GM12878 (cell line): ENCODE data around the gene ASMTL. TPM values are rescaled to one million over a fixed set of nuclear protein-coding genes. Genes with fewer than 3 reads are reported as not detected.

ENCODE experiments used
- ASH2L ChIP-seq: fragments of 300-600, 200-600 bp; sonication (generic); IDR thresholded peaks from 2 replicates; pipeline ENCODE4 v1.6.1; 2017; ENCODE audit warnings: low read depth, mild to moderate bottlenecking, borderline replicate concordance
- BACH1 ChIP-seq: fragments of 450-650 bp; IDR thresholded peaks from 2 replicates; pipeline ENCODE4 v1.6.1; 2017; ENCODE audit warnings: mild to moderate bottlenecking, borderline replicate concordance
- BCL3 ChIP-seq: IDR thresholded peaks from 2 replicates; pipeline ENCODE4 v1.6.1; 2011; ENCODE audit warnings: borderline replicate concordance, low read depth, mild to moderate bottlenecking, moderate library complexity, low read length; ENCODE audit not compliant: insufficient read depth, poor library complexity, severe bottlenecking
- CEBPB ChIP-seq, 2 experiments: fragments of 150-350 bp in 1 of 2; IDR thresholded peaks; 2 replicates each; pipeline ENCODE4 v1.6.1; 2012 to 2014; ENCODE audit warnings: low read depth in 2 of 2, low read length in 2 of 2, borderline replicate concordance in 1 of 2, inconsistent platforms in 1 of 2
- CTCF ChIP-seq, 3 experiments: IDR thresholded peaks in 2 of 3; conservative IDR thresholded peaks in 1 of 3; 2 replicates each; pipeline ENCODE4 v1.5.1; 2011; ENCODE audit warnings: low read depth in 3 of 3, low read length in 3 of 3, mild to moderate bottlenecking in 3 of 3, control low read depth in 2 of 3, moderate library complexity in 2 of 3, inconsistent platforms in 1 of 3, mixed read lengths in 1 of 3; ENCODE audit not compliant: control insufficient read depth in 2 of 3, insufficient read depth in 1 of 3; ENCODE audit errors: extremely low read depth in 1 of 3
- EED ChIP-seq: sonication (generic); IDR thresholded peaks from 2 replicates; pipeline ENCODE4 v1.6.1; 2016; ENCODE audit warnings: antibody characterized with exemption, low read depth
- ELK1 ChIP-seq: IDR thresholded peaks from 2 replicates; pipeline ENCODE4 v1.6.1; 2012; ENCODE audit warnings: low read depth, low read length, improper control_type of control experiment
- HDGF ChIP-seq: fragments of 450-650 bp; IDR thresholded peaks from 2 replicates; pipeline ENCODE4 v1.6.1; 2016; ENCODE audit warnings: antibody characterized with exemption
- HSF1 ChIP-seq: fragments of 150-350 bp; IDR thresholded peaks from 2 replicates; pipeline ENCODE4 v1.6.1; 2014; ENCODE audit warnings: mild to moderate bottlenecking, low read depth, low read length
- MYB ChIP-seq: fragments of 150-350 bp; IDR thresholded peaks from 2 replicates; pipeline ENCODE4 v1.6.1; 2014; ENCODE audit warnings: mild to moderate bottlenecking, low read depth, low read length, borderline replicate concordance
- NR2F1 ChIP-seq: fragments of 450-650 bp; conservative IDR thresholded peaks from 2 replicates; pipeline ENCODE4 v1.6.1; 2017; ENCODE audit warnings: mild to moderate bottlenecking
- POLR2A ChIP-seq: IDR thresholded peaks from 2 replicates; pipeline ENCODE4 v1.6.1; 2011; ENCODE audit warnings: low read depth, mild to moderate bottlenecking, low read length
- SMC3 ChIP-seq: IDR thresholded peaks from 2 replicates; pipeline ENCODE4 v1.6.1; 2011; ENCODE audit warnings: low read length, improper control_type of control experiment, borderline replicate concordance
- TCF12 ChIP-seq: IDR thresholded peaks from 2 replicates; pipeline ENCODE4 v1.6.1; 2011; ENCODE audit warnings: low read depth, mild to moderate bottlenecking, low read length
- TCF7 ChIP-seq: IDR thresholded peaks from 2 replicates; pipeline ENCODE4 v1.6.1; 2014; ENCODE audit warnings: antibody characterized with exemption, borderline replicate concordance
- ZBTB11 ChIP-seq: fragments of 450-650 bp; formaldehyde crosslinking; IDR thresholded peaks from 2 replicates; pipeline ENCODE4 v1.5.0; 2022; ENCODE audit warnings: mild to moderate bottlenecking, missing genetic modification characterization
- ZNF24 ChIP-seq: fragments of 450-650 bp; IDR thresholded peaks from 2 replicates; pipeline ENCODE4 v1.6.1; 2017; ENCODE audit warnings: antibody characterized with exemption, mild to moderate bottlenecking
- polyA plus RNA-seq, 11 experiments: library from polyadenylated mRNA; depleted of rRNA in 4 of 11; unstranded in 6 of 11; stranded (reverse) in 5 of 11; fragments of >200 nt; fragmentation: Nextera tagmentation in 4 of 11; fragmentation: Illumina TruSeq in 1 of 11; extraction: Ambion mirVana in 4 of 11; extraction: Trizol in 1 of 11; gene quantifications; 1 replicate in 1 of 11; 2 replicates in 10 of 11; pipeline versions ENCODE4 v1.2.1 to v1.2.3, GENCODE V29; 2011 to 2016; ENCODE audit warnings: inconsistent platforms in 2 of 11, missing spikeins in 2 of 11, low read depth in 1 of 11
- total RNA-seq, 4 experiments: library from RNA; depleted of rRNA in 3 of 4; stranded (reverse); fragments of >200 nt in 3 of 4; fragmentation: Illumina TruSeq in 1 of 4; extraction: Trizol in 1 of 4; gene quantifications; 2 replicates each; pipeline versions ENCODE4 v1.2.1 to v1.2.3, GENCODE V29; 2013 to 2021

The ASMTL gene
- total and polyA plus RNA-seq, 10 of the 15 experiments (the other 5 are each of a cell fraction or from before 2014, with no cell fraction given), result 1.6 to 51.9 (median 32.1) TPM

- TF ChIP-seq ZBTB11 (CRISPR knock-in tag) (peak; percentile 77), ELK1 (peak; percentile 87), MYB (no peak), BACH1 (peak; percentile 83), TCF12 (peak; percentile 12; the same call in 1 of the 2 replicates), CEBPB (IDR thresholded peaks at IDR 0.05; ENCODE audit: borderline replicate concordance in 1 of 2, low read depth in 2 of 2, low read length in 2 of 2) (no peak), EED (no peak), BCL3 (peak; percentile 47), POLR2A (peak; percentile 97), HSF1 (no peak), ASH2L (no peak), SMC3 (no peak), NR2F1 (no peak; the same call in 1 of the 2 replicates), HDGF (peak; percentile 59), ZNF24 (no peak), CTCF (IDR thresholded peaks at IDR 0.05 in 2 of 3, conservative IDR thresholded peaks at IDR 0.05 in 1 of 3; ENCODE audit: control insufficient read depth in 2 of 3, extremely low read depth in 1 of 3, insufficient read depth in 1 of 3, low read depth in 3 of 3, low read length in 3 of 3) (0 out of 6 replicates have a peak, but pooled peaks of 1 of the 3 experiments have one; percentile 10), TCF7 (no peak)
Measured at GRCh38 chrX:1391707-1392375, 60.9 kb downstream of the ASMTL start, which contains the start of gene SLC25A6 (continued).
